ENCODE data around the gene LYPLAL1.
"Not testable (repeated sequence)": the region's sequence is repeated elsewhere in the genome, so short reads cannot be mapped to it uniquely, and the experiment has no call there.

Gene LYPLAL1

GRCh38 chr1:219161371-219161770 is 12.3 kb upstream of the LYPLAL1 start:
- DNase-seq (ENCODE audit: low read depth in 1 of 2, low spot score in 1 of 2) = no peak

DNA sequence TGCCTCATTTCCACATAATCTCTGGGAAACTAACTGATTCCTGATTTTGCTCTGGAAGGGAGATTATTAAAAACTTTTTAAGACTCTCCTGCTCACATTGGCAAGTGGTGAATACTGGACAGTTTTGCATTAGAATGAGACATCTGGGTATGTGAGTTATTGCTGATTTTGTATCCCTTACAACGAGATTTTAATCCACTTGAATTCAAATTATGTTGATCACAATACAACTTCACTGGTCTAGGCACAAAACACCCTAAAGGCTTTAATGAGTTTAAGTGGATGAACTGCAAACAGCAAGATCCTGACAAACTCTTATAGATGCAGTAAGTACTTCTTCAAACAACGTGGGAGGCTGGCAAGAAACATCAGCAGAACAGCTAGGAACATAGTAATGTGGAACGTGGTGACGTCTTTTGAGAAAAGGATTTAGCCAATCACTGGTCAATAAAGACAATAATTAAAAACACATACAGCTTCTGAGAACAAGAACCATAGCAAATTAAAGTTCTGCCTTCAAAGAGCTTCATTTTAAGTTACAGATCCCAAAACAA is 10.2 kb upstream of the LYPLAL1 start:
- no peak for DNase-seq (ENCODE audit: low read depth in 1 of 2, low spot score in 1 of 2)

- no peak for DNase-seq (ENCODE audit: low read depth in 1 of 2, low spot score in 1 of 2)
Measured at GRCh38 chr1:219171192-219171935, 2.3 kb upstream of the LYPLAL1 start.

DNA sequence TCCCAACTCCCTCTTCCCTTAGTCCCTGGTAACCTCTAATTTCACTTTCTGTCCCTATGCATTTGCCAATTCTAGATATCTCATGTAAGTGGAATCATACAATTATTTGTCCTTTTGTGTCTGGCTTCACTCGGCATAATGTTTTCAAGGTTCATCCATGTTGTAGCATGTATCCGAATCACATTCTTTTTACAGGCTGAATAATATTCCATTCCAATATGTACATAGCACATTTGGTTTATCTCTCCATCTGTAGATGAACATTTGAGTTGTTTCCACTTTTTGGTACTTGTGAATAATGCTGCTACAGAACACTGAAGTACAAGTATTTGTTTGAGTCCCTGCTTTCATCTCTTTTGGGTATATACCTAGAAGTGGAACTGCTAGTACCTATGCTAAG is 857 bp upstream of the LYPLAL1 start:
- no peak for DNase-seq (ENCODE audit: low read depth in 1 of 2, low spot score in 1 of 2)

DNA sequence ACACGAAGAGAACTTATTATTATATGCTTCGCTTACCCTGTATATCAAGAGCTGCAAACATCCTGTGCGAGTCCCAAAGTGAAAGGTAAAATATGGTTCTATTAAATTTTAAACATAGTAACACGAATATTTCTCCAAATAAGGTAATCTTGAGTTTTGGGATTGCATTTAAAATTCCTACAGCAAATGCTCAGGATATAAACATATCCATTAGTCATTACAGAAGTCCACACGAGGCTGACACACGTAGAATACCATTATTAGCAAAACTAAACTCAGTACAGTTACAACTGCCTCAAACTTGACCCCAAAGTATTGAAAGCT is 282 bp upstream of the LYPLAL1 start:
- DNase-seq (ENCODE audit: low read depth in 1 of 2, low spot score in 1 of 2) = no peak

DNA sequence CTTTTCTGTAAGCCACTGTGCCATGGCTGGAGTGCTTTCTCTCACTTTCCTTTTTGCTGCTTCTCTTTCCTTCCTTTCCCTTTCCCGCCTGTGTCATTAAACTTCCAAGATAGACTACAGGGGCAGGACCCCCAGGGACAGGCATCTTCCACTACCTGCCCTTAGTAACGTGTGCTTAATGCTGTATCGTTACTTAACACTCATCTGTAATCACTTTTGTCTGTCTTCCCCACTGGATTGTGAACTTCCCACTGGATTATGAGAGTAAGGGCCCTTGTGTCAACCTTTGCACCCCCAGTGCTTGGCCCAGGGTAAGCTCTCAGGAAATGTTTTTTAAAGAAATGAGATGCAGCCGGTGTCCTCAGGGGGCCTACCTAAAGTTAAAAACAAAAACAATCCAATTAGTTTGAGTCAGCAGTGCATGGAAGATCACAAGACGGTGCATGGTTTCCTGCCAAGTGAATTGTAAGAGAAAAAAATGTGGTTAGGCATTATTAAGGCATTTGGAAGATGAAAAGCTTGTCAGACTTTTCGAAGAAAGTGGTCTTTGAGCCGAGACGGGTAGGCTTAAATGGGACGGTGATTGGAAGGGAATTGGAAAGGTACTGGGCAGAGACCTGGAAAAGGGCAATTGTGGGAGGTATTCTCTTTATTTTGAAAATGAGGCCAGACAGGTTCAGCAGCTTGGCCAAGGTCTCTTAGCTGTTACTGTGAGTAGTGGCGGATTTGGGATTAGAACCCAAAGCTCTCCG is 958 bp downstream of the LYPLAL1 start:
- no peak for DNase-seq (ENCODE audit: low read depth in 1 of 2, low spot score in 1 of 2)

DNA sequence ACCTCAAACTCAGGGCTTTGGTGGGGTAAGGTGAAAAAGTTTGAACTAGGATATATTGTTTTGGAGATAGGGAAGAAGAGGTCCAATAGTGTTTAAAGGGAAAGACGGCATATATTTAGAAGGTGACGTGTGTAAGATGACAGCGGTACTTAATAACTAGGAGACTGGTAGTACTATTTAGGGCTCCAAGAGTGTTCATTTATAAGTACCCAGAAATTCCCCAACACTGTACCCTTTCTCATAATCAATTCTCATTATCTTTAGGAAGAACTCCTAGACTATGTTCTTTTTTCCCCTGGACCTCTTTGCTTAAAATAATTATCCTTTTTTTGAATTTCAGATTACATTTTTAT is 1.5 kb downstream of the LYPLAL1 start:
- DNase-seq (ENCODE audit: low read depth in 1 of 2, low spot score in 1 of 2) = no peak

DNA sequence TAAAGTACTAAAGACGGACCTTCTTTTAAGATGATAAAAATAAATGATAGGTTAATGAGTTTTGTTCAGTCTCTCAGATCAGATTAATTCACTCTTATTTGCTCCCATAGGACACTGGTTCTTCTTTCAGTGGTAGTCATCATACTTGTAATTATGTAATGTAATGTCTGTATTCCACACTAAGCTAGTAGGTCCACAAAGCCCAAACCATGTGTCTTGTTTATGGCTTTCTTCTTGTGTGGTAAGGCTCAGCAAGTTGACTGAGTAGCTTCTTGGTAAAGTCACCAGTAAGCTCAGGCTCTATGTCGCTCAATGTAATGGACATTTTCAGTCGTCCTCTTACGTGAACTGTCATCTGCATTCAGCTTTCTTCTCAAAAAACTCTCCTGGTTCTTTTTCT is 2.5 kb downstream of the LYPLAL1 start:
- DNase-seq (ENCODE audit: low read depth in 1 of 2, low spot score in 1 of 2) = no peak

- no peak for DNase-seq (ENCODE audit: low read depth in 1 of 2, low spot score in 1 of 2)
Measured at GRCh38 chr1:219177363-219177762, 3.7 kb downstream of the LYPLAL1 start.

DNA sequence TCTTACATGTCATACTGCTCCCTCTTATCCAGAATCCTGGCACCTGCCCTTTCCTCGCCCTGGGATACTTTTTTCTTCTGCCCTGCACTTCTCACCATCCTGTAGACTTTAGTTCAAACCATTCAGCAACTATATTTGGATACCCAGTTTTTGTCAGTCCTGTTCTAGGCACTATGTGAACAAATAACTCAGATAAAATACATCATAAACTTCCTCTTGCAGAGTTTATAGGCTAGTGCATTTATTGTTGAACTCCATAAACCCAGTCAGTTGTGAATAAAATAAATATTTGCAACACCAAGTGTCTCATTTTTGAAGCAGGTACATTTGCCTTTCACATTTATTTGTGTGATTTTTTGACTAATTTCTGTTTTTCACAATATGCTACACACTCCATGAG is 4.3 kb downstream of the LYPLAL1 start:
- no peak for DNase-seq (ENCODE audit: low read depth in 1 of 2, low spot score in 1 of 2)

DNA sequence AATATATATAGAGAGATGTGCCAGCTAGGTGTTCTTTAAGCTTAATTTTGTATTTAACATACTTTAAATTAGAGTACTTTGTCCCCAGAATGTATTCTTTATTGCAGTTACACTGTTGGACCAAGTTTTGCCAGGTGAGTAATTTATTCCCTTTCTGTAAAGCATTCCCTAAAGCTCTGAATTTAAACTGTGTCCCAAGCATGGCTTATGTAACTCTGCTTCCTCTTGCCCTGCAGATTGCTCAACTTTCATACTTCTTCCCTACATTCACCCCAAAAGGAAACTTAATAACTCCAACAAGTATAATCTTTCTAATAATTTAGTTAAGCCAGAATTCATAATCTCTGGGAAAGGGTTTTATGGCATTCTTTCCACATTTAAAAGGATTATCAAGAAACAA is 5.6 kb downstream of the LYPLAL1 start:
- no peak for DNase-seq (ENCODE audit: low read depth in 1 of 2, low spot score in 1 of 2)

- no peak for DNase-seq (ENCODE audit: low read depth in 1 of 2, low spot score in 1 of 2)
Measured at GRCh38 chr1:219184337-219184736, 10.7 kb downstream of the LYPLAL1 start.

DNA sequence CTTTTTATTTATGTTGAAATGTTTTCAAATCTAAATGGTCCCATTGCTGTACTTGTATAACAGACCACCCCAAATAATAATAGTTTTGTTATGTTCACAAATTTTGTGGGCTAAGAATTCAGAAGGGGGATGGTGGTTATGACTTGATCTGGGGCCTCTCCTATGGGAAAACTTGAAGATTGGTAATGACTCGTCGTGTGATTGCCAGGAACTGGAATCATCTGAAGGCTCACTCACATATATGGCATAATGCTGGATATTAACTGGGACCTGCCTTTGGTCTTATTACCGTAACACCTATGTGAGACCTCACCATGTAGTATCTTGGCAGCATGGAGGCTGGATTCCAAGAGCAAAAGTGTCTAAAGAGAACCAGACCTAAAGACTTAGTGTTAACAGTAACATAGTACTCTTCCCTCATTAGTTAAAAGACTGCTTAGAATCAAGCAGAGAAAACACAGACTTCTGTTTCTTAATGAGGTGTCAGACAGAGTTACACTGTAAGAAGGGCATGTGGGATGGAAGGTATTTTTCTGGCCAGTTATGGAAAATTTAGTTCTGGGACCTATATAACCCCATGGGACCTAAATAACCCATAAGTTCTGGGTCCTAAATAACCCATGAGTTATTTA is 11.9 kb downstream of the LYPLAL1 start:
- no peak for DNase-seq (ENCODE audit: low read depth in 1 of 2, low spot score in 1 of 2)

GRCh38 chr1:219188331-219188803 is 14.7 kb downstream of the LYPLAL1 start:
- no peak for DNase-seq (ENCODE audit: low read depth in 1 of 2, low spot score in 1 of 2)

DNA sequence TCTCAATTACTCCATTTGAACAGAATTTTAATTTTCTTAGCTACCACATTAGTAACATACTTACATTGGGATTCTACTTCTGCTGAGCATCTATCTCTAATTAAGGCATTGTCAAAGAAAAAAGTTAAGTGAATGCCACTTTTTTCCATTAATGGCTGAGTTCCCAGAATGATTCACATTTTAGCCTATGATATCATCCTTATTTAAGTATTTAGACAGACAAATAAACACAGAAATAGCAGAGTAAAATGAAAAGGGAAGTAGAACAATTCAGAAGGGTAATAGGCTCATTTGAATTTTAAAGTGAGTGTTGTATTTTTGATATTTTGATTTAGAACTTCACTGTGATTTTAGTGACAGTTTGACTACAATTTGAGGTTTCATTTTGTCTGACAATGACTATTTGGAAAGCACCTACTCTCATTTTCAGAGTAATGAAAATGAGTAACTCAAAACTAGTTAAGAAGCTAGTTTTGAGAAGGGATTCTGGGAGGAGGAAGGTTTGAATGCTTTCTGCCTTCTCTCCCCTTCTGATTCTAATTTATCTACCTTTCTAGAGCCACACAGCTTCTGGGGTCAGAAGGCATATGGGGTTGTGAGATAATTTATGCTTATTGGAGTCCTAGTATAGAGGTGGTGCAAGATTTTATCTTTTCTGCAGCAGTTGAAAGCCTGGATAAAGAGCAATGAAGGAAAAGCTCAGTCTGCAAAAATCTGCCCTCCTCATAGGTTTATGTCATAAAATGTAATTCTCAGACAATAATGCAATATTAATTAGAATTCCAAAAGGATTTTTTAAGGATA is 15.5 kb downstream of the LYPLAL1 start:
- DNase-seq (ENCODE audit: low read depth in 1 of 2, low spot score in 1 of 2) = no peak

GRCh38 chr1:219189952-219190351 is 16.3 kb downstream of the LYPLAL1 start:
- DNase-seq (ENCODE audit: low read depth in 1 of 2, low spot score in 1 of 2) = no peak

DNA sequence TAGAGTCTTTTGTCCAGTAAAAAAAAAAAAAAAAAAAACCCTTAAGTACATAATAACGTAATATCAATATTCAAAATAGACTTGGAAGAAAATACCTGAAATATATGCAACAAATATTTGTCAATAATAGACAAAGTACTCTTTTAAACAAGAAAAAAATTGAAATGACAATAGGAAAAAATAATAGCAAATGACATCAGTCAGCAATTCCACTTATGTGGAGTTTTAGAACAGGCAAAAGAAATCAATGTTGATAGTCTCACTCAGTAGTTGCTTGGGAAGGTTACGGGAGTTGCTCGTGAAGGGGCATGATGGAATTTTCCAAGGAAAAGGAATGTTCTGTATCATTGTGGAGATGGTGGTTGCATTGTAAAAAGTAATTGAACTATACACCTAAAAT is 16.9 kb downstream of the LYPLAL1 start:
- DNase-seq (ENCODE audit: low read depth in 1 of 2, low spot score in 1 of 2) = no peak

GRCh38 chr1:219195833-219196232 is 22.2 kb downstream of the LYPLAL1 start:
- not testable (repeated sequence) for DNase-seq (ENCODE audit: low read depth in 1 of 2, low spot score in 1 of 2)

- no peak for DNase-seq (ENCODE audit: low read depth in 1 of 2, low spot score in 1 of 2)
Measured at GRCh38 chr1:219201656-219202055, 28.0 kb downstream of the LYPLAL1 start.

DNA sequence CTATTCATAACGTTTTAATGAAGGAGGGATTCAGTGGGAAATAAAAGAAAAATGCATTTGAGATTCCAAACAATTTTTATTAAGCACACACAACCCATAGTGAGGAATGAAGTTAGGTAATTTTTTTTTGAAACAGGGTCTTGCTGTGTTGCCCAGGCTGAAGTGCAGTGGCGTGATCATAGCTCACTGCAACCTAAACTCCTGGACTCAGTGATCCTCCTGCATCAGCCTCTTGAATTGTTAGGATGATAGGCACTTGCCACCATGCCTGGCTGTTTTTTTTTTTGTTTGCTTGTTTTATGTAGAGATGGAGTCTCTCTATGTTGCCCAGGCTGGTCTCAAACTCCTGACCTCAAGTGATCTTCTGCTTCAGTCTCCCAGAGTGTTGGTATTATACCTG is 28.9 kb downstream of the LYPLAL1 start:
- DNase-seq (ENCODE audit: low read depth in 1 of 2, low spot score in 1 of 2) = no peak

DNA sequence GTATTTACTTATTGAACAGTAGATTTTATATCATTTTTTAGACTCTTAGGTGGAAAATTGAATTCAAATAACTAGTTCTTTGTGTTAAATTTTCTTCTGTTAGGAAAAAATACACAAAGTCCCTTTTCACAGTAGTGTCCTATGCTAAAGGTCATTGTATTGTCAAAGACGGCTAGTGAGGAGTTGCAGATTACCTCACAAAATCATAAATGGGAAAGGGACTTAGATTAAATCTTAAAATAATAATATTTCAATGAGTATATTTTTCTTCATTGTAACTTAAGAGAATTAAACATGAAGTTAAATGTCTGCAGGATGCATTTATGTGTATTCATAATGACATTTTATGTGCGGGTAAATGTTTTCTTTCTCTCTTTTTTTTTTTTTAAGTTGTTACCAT is 32.7 kb downstream of the LYPLAL1 start:
- DNase-seq (ENCODE audit: low read depth in 1 of 2, low spot score in 1 of 2) = no peak
